Measurements from ENCODE around the gene KCNK5.

The KCNK5 gene

GRCh38 chr6:39197521-39197920 is 31.8 kb downstream of the KCNK5 start:
- no peak for DNase-seq

GRCh38 chr6:39196673-39197091 is 32.6 kb downstream of the KCNK5 start:
- DNase-seq, result no peak

- no peak for DNase-seq
Measured at GRCh38 chr6:39195792-39196385, 33.4 kb downstream of the KCNK5 start.

DNA sequence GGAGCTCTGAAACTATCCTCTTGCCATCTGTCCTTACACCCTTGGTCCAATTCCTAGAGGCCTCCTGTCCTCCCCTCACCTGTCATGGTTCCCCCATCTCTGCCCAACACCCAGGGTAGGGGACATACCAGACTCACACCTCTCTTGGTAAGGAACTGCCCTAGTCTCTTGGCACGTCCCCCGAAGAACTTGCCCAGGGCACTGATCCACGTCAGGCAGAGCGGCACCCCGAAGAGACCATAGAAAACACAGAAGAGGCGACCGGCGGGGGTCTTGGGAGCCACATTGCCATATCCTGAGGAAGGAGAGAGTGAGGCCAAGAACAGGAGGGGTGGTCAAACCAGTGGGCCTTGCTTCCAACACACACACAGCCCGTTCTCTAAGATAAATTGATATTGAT is 34.8 kb downstream of the KCNK5 start:
- no peak for DNase-seq

GRCh38 chr6:39193201-39193791 is 36.0 kb downstream of the KCNK5 start:
- DNase-seq, result no peak

DNA sequence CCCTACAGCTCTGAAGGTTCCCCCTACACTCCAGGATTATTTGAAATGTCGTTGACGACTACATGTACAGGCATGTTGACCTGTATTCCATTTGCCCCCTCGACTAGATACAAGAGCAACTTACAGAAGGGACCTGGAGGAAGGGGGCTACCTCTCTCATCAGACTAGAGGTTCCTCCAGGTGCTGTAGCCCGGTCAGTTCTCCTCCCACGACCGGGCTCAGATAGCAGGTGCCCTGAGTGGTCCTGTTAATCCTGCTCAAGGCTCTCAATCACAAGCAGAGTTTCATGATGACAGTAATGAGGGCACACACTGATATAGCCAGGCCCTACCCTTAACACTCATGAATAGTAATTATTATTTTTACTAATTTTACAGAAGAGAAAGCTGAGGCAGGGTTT is 36.5 kb downstream of the KCNK5 start:
- DNase-seq, result no peak

- DNase-seq, result no peak
Measured at GRCh38 chr6:39191236-39191930, 37.9 kb downstream of the KCNK5 start.

DNA sequence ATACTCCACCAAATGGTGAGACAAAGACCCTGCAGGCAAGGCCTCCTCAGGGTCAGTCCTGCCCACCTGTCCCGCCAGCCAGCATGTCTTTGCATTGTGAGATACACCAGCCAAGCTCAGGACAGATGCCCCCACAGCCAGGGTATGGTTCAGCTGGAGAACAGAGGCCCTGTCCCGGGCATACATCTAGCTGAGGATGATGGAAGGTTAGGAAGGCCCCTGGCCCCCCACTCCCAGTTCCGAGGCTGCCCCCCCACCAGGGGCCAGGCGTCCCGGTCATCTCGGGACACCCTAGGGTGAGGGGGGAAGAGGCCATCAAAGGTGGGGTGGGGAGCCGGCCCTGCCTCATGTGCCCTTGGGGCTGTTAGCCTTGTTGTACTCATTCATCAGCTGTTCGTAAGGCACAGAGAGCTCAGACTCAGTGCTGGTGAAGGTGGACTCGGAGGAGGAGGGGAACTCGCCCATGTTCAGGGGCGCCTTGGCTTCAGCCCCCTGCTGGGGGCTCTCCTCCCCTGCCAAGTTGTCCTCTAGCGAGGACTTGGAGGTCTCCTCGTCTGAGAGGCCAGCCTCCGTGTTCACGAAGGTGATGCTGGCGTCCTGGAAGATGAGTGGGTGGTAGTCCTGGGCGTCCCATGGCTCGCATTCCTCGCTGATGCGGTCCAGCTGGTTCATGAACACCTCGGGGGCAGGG is 38.6 kb downstream of the KCNK5 start:
- no peak for DNase-seq

GRCh38 chr6:39189915-39190544 is 39.2 kb downstream of the KCNK5 start:
- DNase-seq, result peak; percentile 1

DNA sequence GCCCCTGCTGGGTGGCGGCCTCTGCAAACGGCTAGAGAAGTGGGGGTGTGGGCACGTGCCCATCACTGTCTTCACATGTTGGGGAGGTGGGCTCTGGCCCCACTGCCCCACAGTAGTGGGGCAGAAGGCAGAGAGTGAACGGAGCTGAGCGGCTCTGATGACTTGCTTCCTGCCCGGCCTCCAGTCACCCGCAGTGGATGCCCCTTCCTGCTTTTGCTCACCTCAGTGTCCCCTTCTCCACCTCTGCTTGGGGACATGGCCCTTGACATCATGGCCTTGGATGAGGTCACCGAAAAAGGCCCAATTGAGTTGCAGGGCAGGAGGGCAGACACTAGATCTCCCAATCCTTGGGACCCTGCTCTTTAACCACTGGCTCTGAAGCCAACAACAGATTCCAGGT is 40.1 kb downstream of the KCNK5 start:
- DNase-seq, result no peak

DNA sequence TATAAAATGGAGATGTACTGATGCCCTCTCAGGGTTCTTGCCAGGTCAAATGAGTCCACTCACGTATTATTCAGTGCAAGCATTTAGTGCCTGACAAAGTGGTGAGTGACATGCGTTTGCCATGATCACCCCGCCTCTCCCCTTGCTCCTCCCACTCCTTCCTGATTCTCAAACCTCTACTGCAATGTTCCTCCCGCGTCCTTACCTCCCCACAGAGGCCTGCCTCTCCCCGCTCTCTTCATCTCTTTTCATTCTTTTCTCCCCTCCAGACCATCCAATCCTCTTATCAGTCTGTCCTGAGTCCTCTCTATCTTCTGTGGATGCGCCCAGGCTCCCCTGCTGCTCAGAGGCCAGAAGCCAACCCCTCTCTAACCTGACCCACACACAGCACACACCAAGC is 40.7 kb downstream of the KCNK5 start:
- no peak for DNase-seq

- DNase-seq, result no peak
Measured at GRCh38 chr6:39188098-39188450, 41.2 kb downstream of the KCNK5 start.

- no peak for DNase-seq
Measured at GRCh38 chr6:39184906-39185580, 44.2 kb downstream of the KCNK5 start.

GRCh38 chr6:39182604-39183003 is 46.7 kb downstream of the KCNK5 start:
- DNase-seq, result no peak

DNA sequence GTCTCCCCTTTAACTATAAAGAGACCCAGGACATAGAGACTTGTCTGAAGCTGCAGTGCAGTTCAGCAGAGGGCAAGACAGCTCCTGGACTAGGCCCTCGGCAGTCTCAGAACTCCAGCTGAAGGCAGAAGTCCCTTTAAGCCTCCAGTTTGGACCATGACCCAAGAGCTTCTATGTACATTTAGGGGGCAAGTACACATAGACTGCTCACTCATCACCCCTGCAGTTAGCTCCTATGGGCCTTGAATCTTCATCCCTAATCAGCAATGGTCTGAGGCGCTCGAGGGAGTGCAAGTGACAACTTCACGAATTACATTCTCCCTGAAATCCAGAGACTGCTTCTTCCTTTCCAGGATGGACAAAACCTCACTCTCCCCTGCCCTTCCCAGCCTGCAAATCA is 47.4 kb downstream of the KCNK5 start:
- DNase-seq, result no peak

DNA sequence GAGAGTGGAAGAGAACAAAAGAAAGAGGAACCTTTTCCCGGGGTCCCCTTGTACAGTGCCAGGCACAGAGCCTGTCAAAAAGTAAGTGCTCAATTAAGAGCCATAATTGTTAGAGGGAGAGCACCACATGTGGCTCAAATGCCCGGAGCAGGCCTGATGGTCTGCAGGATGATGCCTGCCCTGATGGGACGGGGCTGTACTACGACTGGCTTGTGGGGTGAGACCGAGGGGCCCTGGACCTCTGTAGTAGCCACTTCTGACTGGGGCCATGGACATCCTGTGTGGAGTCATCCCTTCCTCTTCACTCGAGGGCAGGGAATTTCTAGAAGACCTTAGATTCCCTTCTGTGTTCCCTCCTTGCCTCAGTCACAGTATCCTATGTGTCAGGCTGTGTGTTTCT is 47.9 kb downstream of the KCNK5 start:
- no peak for DNase-seq

DNA sequence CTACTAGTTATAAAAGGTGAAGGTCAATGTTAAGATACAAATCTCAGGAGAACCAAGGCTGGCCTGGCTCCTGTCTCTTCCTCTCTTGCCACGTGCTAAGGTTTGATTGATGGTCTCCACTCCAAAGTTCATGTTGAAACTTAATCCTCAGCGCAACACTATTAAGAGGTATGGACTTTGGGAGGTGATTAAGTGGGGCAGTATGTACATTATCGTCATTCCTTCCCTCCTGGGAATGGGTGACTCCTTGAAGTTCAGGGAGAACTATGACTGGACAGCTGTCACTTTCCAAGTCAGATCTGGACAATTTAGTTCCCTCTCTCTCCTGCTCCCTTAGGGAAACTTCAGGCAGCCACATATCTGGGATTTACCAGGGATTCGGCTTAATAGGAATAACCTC is 50.5 kb downstream of the KCNK5 start:
- no peak for DNase-seq

DNA sequence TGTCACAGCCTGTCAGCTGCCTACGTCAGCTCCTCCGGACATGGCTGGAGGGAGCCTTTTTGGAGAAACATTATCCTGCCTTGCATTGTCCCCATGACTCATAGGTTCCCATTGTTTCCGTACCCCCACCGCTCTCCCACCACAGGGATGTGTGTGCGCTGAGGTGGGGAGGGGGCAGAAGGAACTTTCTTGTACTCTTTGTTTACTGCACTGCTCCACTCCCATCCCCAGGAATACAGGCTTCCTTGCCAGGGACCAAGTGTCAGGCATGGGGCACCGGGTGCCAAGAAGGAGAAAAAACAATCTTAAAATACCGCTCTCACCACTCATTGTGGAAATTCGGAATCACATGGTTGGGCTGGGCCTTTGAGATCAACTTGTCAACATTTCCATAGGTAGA is 51.0 kb downstream of the KCNK5 start:
- no peak for DNase-seq

GRCh38 chr6:39177130-39177529 is 52.1 kb downstream of the KCNK5 start:
- no peak for DNase-seq

- DNase-seq, result no peak
Measured at GRCh38 chr6:39173270-39173669, 56.0 kb downstream of the KCNK5 start.

- no peak for DNase-seq
Measured at GRCh38 chr6:39172377-39172757, 56.9 kb downstream of the KCNK5 start.

- DNase-seq, result no peak
Measured at GRCh38 chr6:39171489-39172376, 57.5 kb downstream of the KCNK5 start.
